WTC11 (cell line): ENCODE measurements around the gene LAMTOR4. TPM values are rescaled to one million over a fixed set of nuclear protein-coding genes. Genes with fewer than 3 reads are reported as not detected.

Experiments
- AFF4 ChIP-seq: sonication (generic); formaldehyde crosslinking; IDR thresholded peaks from 2 replicates; pipeline ENCODE4 v1.8.1; 2023; ENCODE audit warnings: mild to moderate bottlenecking, missing genetic modification reagents, borderline replicate concordance
- CREM ChIP-seq: sonication (generic); formaldehyde crosslinking; IDR thresholded peaks from 2 replicates; pipeline ENCODE4 v1.8.1; 2022; ENCODE audit warnings: mild to moderate bottlenecking, missing genetic modification reagents, moderate library complexity
- CTCF ChIP-seq: fragments of 200-600 bp; IDR thresholded peaks from 2 replicates; pipeline ENCODE4 v1.8.0; 2022; ENCODE audit warnings: antibody characterized with exemption
- E2F5 ChIP-seq: sonication (generic); formaldehyde crosslinking; IDR thresholded peaks from 2 replicates; pipeline ENCODE4 v1.8.1; 2022; ENCODE audit warnings: mild to moderate bottlenecking, moderate library complexity, missing genetic modification reagents
- ELF4 ChIP-seq: sonication (generic); formaldehyde crosslinking; IDR thresholded peaks from 2 replicates; pipeline ENCODE4 v1.8.1; 2022; ENCODE audit warnings: low read depth, mild to moderate bottlenecking, moderate library complexity, missing genetic modification reagents
- ERG ChIP-seq: fragments of 250-450 bp; sonication (Bioruptor Pico); IDR thresholded peaks from 2 replicates; pipeline ENCODE4 v1.8.0; 2021; ENCODE audit warnings: mild to moderate bottlenecking
- ETV6 ChIP-seq: sonication (generic); formaldehyde crosslinking; IDR thresholded peaks from 2 replicates; pipeline ENCODE4 v1.8.1; 2022; ENCODE audit warnings: mild to moderate bottlenecking, missing genetic modification reagents
- FOXJ3 ChIP-seq: sonication (generic); formaldehyde crosslinking; IDR thresholded peaks from 2 replicates; pipeline ENCODE4 v1.9.0; 2021; ENCODE audit warnings: missing genetic modification reagents, mild to moderate bottlenecking, borderline replicate concordance
- FOXK1 ChIP-seq: sonication (generic); formaldehyde crosslinking; IDR thresholded peaks from 2 replicates; pipeline ENCODE4 v1.8.0; 2022; ENCODE audit warnings: mild to moderate bottlenecking, moderate library complexity, missing genetic modification reagents
- HMGXB4 ChIP-seq: sonication (generic); formaldehyde crosslinking; IDR thresholded peaks from 2 replicates; pipeline ENCODE4 v1.8.1; 2023; ENCODE audit warnings: mild to moderate bottlenecking, moderate library complexity, missing genetic modification reagents
- MAX ChIP-seq: sonication (generic); formaldehyde crosslinking; IDR thresholded peaks from 2 replicates; pipeline ENCODE4 v1.8.0; 2022; ENCODE audit warnings: mild to moderate bottlenecking, missing genetic modification reagents
- NFE2L1 ChIP-seq: sonication (generic); formaldehyde crosslinking; IDR thresholded peaks from 2 replicates; pipeline ENCODE4 v1.8.1; 2023; ENCODE audit warnings: missing genetic modification reagents
- NFYB ChIP-seq: sonication (generic); formaldehyde crosslinking; conservative IDR thresholded peaks from 2 replicates; pipeline ENCODE4 v1.8.0; 2022; ENCODE audit warnings: low read depth, missing genetic modification reagents
- PREB ChIP-seq: sonication (generic); formaldehyde crosslinking; IDR thresholded peaks from 2 replicates; pipeline ENCODE4 v1.8.1; 2022; ENCODE audit warnings: mild to moderate bottlenecking, missing genetic modification reagents, moderate library complexity, borderline replicate concordance
- SMAD3 ChIP-seq: sonication (generic); formaldehyde crosslinking; IDR thresholded peaks from 2 replicates; pipeline ENCODE4 v1.8.0; 2022; ENCODE audit warnings: missing genetic modification reagents, mild to moderate bottlenecking, borderline replicate concordance
- TEAD1 ChIP-seq: sonication (generic); formaldehyde crosslinking; IDR thresholded peaks from 2 replicates; pipeline ENCODE4 v1.8.0; 2022; ENCODE audit warnings: mild to moderate bottlenecking, missing genetic modification reagents
- total RNA-seq: library from RNA; stranded (reverse); gene quantifications from 3 replicates; pipeline ENCODE4 v1.2.3, GENCODE V29; 2021

The LAMTOR4 gene
- total RNA-seq, 1 experiment from 2014 or later: 199 TPM

GRCh38 chr7:100126931-100127865 lies 21.5 kb upstream of the LAMTOR4 start, which contains the start of gene MBLAC1 (continued):
- TF ChIP-seq PREB (CRISPR knock-in tag) (no peak), CTCF (no peak), FOXK1 (CRISPR knock-in tag) (peak; percentile 12; the same call in 1 of the 2 replicates), HMGXB4 (CRISPR knock-in tag) (peak; percentile 92), NFE2L1 (CRISPR knock-in tag) (peak; percentile 12; the same call in 1 of the 2 replicates), FOXJ3 (no peak), TEAD1 (CRISPR knock-in tag) (peak; percentile 69), MAX (CRISPR knock-in tag) (peak; percentile 41), ELF4 (CRISPR knock-in tag) (no peak), AFF4 (CRISPR knock-in tag) (0 out of 2 replicates have a peak, but pooled peaks have one; percentile 18), E2F5 (peak; percentile 23; the same call in 1 of the 2 replicates), CREM (peak; percentile 61; the same call in 1 of the 2 replicates), ERG (peak; percentile 23; the same call in 1 of the 2 replicates), ETV6 (CRISPR knock-in tag) (peak; percentile 60; the same call in 1 of the 2 replicates), SMAD3 (0 out of 2 replicates have a peak, but pooled peaks have one; percentile 32), NFYB (CRISPR knock-in tag) (0 out of 2 replicates have a peak, but pooled peaks have one; percentile 12)
- TF ChIP-seq, all 79 proteins: peak for 17
